BLaER1 (cell line): ENCODE data around the gene DPH3.
A peak's percentile ranks its signal among the peaks of the same experiment; 100 is the strongest.

ENCODE experiments used
- H3K27ac ChIP-seq: shearing (Covaris generic); formaldehyde crosslinking; 2 replicates; pipeline ENCODE4 v1.8.1; 2022
- H3K27me3 ChIP-seq: shearing (Covaris generic); formaldehyde crosslinking; 2 replicates; pipeline ENCODE4 v1.8.1; 2022
- H3K36me3 ChIP-seq: shearing (Covaris generic); formaldehyde crosslinking; 2 replicates; pipeline ENCODE4 v1.8.1; 2022
- H3K4me1 ChIP-seq: shearing (Covaris generic); formaldehyde crosslinking; 2 replicates; pipeline ENCODE4 v1.8.1; 2022
- H3K4me2 ChIP-seq: shearing (Covaris generic); formaldehyde crosslinking; 2 replicates; pipeline ENCODE4 v1.8.1; 2022
- H3K4me3 ChIP-seq: shearing (Covaris generic); formaldehyde crosslinking; 2 replicates; pipeline ENCODE4 v1.8.1; 2022
- H3K9ac ChIP-seq: shearing (Covaris generic); formaldehyde crosslinking; 2 replicates; pipeline ENCODE4 v1.8.1; 2022
- H3K9me3 ChIP-seq: shearing (Covaris generic); formaldehyde crosslinking; 2 replicates; pipeline ENCODE4 v1.8.1; 2022
- H4K20me1 ChIP-seq: shearing (Covaris generic); formaldehyde crosslinking; 2 replicates; pipeline ENCODE4 v1.8.1; 2022
- Cebpa-rat ChIP-seq: shearing (Covaris generic); IDR thresholded peaks from 2 replicates; pipeline ENCODE4 v1.8.1; 2022

The DPH3 gene

GRCh38 chr3:16303037-16303575 lies 38.4 kb upstream of the DPH3 start:
- Histone ChIP-seq H3K9me3 (no peaks in the 10 kb centered on the region), H3K27me3 (no peaks in the 10 kb centered on the region), H3K9ac (no peak overlapping the region), H3K4me1 (peaks cover 48% of the 10 kb centered on the region), H3K4me3 (no peak overlapping the region), H4K20me1 (peaks cover 10% of the 10 kb centered on the region; the same call in 1 of the 2 replicates), H3K27ac (no peak overlapping the region), H3K4me2 (peak overlapping the region; percentile 52), H3K36me3 (peaks cover 52% of the 10 kb centered on the region)
- no peak for TF ChIP-seq Cebpa-rat

DNA sequence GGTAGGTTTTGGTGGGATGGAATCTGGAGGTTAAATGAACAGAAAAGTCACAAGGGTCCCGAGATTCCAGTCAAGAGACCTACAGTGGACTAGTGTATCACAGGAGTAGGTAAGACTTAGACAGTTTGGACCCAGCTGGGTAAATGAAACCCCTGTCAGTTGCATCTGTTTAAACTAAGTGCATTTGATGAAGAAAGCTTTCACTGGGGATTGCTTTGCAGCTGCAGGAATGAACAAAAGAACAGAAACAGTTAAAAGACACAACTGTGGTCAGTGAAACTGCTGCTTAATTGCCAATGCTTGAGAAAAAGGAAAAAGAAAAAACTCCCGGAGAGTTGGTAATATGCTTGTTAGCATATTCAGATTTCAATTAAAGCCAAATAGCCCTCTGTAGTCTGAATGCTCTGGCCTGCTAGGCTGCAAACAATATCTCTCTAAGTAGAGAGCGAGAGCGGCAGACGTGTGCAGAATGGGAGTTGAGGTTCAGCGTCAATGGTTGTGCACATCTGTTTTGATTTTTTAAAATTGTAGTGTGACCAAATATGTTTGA lies 37.4 kb upstream of the DPH3 start:
- H4K20me1 ChIP-seq = peaks cover 10% of the 10 kb centered on the region; the same call in 1 of the 2 replicates
- no peak overlapping the region for H3K27ac ChIP-seq
- no peaks in the 10 kb centered on the region for H3K27me3 ChIP-seq
- TF ChIP-seq Cebpa-rat = no peak
- no peak overlapping the region for H3K9ac ChIP-seq
- no peak overlapping the region for H3K4me3 ChIP-seq
- peaks cover 55% of the 10 kb centered on the region for H3K36me3 ChIP-seq
- peak overlapping the region; percentile 52 for H3K4me2 ChIP-seq
- peaks cover 50% of the 10 kb centered on the region for H3K4me1 ChIP-seq
- peaks cover 2% of the 10 kb centered on the region; the same call in 1 of the 2 replicates for H3K9me3 ChIP-seq

- Histone ChIP-seq H3K27ac (no peak overlapping the region), H3K4me1 (peaks cover 50% of the 10 kb centered on the region), H3K4me2 (peak overlapping the region; percentile 52), H3K36me3 (peaks cover 56% of the 10 kb centered on the region), H4K20me1 (peaks cover 10% of the 10 kb centered on the region; the same call in 1 of the 2 replicates), H3K4me3 (no peak overlapping the region), H3K9ac (no peak overlapping the region), H3K9me3 (peaks cover 4% of the 10 kb centered on the region; the same call in 1 of the 2 replicates), H3K27me3 (no peaks in the 10 kb centered on the region)
- TF ChIP-seq Cebpa-rat = no peak
Measured at GRCh38 chr3:16301507-16301906, 36.8 kb upstream of the DPH3 start.

DNA sequence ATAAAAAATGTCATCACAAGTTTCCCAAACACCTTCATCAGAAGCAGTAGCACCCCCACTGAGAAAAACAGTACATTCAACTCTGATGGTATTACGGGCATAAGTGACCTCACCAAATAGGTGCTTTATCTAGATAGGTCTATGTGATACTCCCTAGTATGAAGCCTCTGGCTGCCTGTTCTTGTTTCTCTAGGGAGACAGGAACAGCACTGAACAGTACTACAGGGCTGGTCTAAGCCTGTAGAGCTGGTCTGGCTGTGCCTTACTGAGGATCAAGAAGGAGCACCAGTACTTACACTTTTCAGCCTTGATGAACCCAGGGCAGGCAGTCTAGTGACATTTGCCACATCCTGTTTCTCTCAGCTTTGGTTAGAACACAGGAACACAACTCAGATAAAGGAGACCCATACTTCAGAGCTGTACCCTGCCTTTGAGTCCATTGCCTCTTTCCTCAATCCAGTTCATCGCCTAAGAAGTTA lies 36.2 kb upstream of the DPH3 start:
- peak overlapping the region; percentile 52 for H3K4me2 ChIP-seq
- H3K27ac ChIP-seq = no peak overlapping the region
- H3K36me3 ChIP-seq = peaks cover 55% of the 10 kb centered on the region

GRCh38 chr3:16300307-16300706 lies 35.6 kb upstream of the DPH3 start:
- H3K36me3 ChIP-seq = peaks cover 55% of the 10 kb centered on the region
- peak overlapping the region; percentile 52 for H3K4me2 ChIP-seq

More for the DNA sequence above, 36.2 kb upstream of the DPH3 start:
- Histone ChIP-seq H3K4me1 (peaks cover 50% of the 10 kb centered on the region), H3K9ac (no peak overlapping the region), H3K4me3 (no peak overlapping the region), H3K9me3 (peaks cover 4% of the 10 kb centered on the region; the same call in 1 of the 2 replicates), H3K27me3 (no peaks in the 10 kb centered on the region), H4K20me1 (peaks cover 10% of the 10 kb centered on the region; the same call in 1 of the 2 replicates)
- TF ChIP-seq Cebpa-rat = no peak

GRCh38 chr3:16299746-16300145 lies 35.0 kb upstream of the DPH3 start:
- TF ChIP-seq Cebpa-rat = no peak
- H3K27me3 ChIP-seq = no peaks in the 10 kb centered on the region
- no peak overlapping the region for H3K27ac ChIP-seq
- no peak overlapping the region for H3K4me3 ChIP-seq
- peak overlapping the region; percentile 52 for H3K4me2 ChIP-seq
- H3K36me3 ChIP-seq = peaks cover 55% of the 10 kb centered on the region
- no peak overlapping the region for H3K9ac ChIP-seq
- H4K20me1 ChIP-seq = peaks cover 10% of the 10 kb centered on the region; the same call in 1 of the 2 replicates
- peaks cover 50% of the 10 kb centered on the region for H3K4me1 ChIP-seq
- peaks cover 4% of the 10 kb centered on the region; the same call in 1 of the 2 replicates for H3K9me3 ChIP-seq

More at GRCh38 chr3:16300307-16300706, 35.6 kb upstream of the DPH3 start:
- Histone ChIP-seq H3K9ac (no peak overlapping the region), H4K20me1 (peaks cover 10% of the 10 kb centered on the region; the same call in 1 of the 2 replicates), H3K27ac (no peak overlapping the region), H3K9me3 (peaks cover 4% of the 10 kb centered on the region; the same call in 1 of the 2 replicates), H3K4me3 (no peak overlapping the region), H3K4me1 (peaks cover 50% of the 10 kb centered on the region), H3K27me3 (no peaks in the 10 kb centered on the region)
- no peak for TF ChIP-seq Cebpa-rat

GRCh38 chr3:16298891-16299290 lies 34.1 kb upstream of the DPH3 start:
- H4K20me1 ChIP-seq = peaks cover 10% of the 10 kb centered on the region; the same call in 1 of the 2 replicates

DNA sequence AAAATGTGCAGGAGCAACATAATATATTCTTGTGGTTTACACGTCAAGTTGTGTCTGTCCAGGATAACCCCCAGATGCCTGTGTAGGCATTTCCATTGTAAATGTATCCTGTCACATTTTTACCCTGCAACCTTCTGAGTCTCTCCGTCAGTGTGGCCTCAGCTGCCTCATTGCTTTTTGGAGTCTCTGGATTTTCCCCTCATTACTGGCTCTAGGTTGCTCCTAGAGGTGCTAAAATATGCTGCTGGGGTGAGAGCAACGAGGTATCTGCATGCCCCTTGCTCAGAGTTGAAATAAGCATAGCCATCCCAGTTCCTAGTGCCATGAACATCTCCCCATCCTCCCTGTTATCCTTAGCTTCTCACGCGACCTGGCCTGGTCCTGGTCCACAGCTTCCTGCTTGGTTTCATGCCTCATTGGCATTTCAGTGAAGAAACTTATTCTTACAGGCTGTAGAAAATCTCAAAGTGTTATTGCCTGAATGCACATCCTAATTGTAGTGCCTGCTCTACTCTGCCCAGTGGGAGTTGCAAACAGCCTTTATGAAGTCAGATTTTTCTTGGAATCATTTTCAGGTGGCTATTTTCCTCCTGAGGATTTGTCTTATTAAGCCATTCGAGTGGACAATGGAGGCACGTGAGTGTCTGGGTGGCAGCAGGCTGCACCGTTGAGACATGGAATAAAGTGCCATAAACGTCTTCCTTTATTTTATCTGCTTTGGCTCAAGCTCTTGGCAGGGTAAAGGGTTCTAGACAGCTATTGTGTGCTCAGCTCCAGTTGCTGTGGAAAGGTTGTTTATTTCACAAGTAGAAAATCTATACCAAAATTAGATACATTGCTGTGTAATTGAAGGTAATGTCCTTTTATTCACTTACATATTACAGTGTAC lies 33.5 kb upstream of the DPH3 start:
- peaks cover 47% of the 10 kb centered on the region for H3K4me1 ChIP-seq
- peaks cover 15% of the 10 kb centered on the region for H3K9me3 ChIP-seq
- peaks cover 10% of the 10 kb centered on the region; the same call in 1 of the 2 replicates for H4K20me1 ChIP-seq
- H3K36me3 ChIP-seq = peaks cover 55% of the 10 kb centered on the region
- no peak overlapping the region for H3K27ac ChIP-seq
- H3K4me2 ChIP-seq = no peak overlapping the region
- no peak for TF ChIP-seq Cebpa-rat
- no peak overlapping the region for H3K9ac ChIP-seq
- no peaks in the 10 kb centered on the region for H3K27me3 ChIP-seq
- H3K4me3 ChIP-seq = no peak overlapping the region

More at GRCh38 chr3:16298891-16299290, 34.1 kb upstream of the DPH3 start:
- no peak overlapping the region for H3K27ac ChIP-seq
- H3K4me2 ChIP-seq = no peak overlapping the region
- no peak overlapping the region for H3K9ac ChIP-seq
- H3K4me3 ChIP-seq = no peak overlapping the region
- no peaks in the 10 kb centered on the region for H3K27me3 ChIP-seq
- H3K9me3 ChIP-seq = peaks cover 9% of the 10 kb centered on the region
- peaks cover 50% of the 10 kb centered on the region for H3K4me1 ChIP-seq
- H3K36me3 ChIP-seq = peaks cover 53% of the 10 kb centered on the region
- TF ChIP-seq Cebpa-rat = no peak

- Histone ChIP-seq H4K20me1 (peaks cover 3% of the 10 kb centered on the region; the same call in 1 of the 2 replicates), H3K4me2 (no peak overlapping the region), H3K9ac (no peak overlapping the region), H3K4me3 (no peak overlapping the region), H3K9me3 (peaks cover 16% of the 10 kb centered on the region), H3K36me3 (peaks cover 49% of the 10 kb centered on the region), H3K4me1 (peaks cover 31% of the 10 kb centered on the region), H3K27me3 (no peaks in the 10 kb centered on the region), H3K27ac (no peak overlapping the region)
- TF ChIP-seq Cebpa-rat = no peak
Measured at GRCh38 chr3:16295298-16295890, 30.7 kb upstream of the DPH3 start.
